ENCODE data around the gene TRAK2. TPM values are rescaled to one million over a fixed set of nuclear protein-coding genes. Genes with fewer than 3 reads are reported as not detected.
A peak's percentile ranks its signal among the peaks of the same experiment; 100 is the strongest.

The TRAK2 gene
- total RNA-seq, 1 experiment from 2014 or later = 30.1 TPM

GRCh38 chr2:201353116-201353515 lies 98.1 kb downstream of the TRAK2 start:
- Histone ChIP-seq H3K4me3 (ENCODE audit: low read depth, low read length, poor library complexity, severe bottlenecking) (no peak overlapping the region), H3K27ac (ENCODE audit: low read depth, low read length, poor library complexity, severe bottlenecking) (no peak overlapping the region), H3K4me1 (ENCODE audit: insufficient read depth, low read length, poor library complexity, severe bottlenecking) (no peaks in the 10 kb centered on the region), H3K9me3 (ENCODE audit: low read depth, low read length, poor library complexity, severe bottlenecking) (no peaks in the 10 kb centered on the region), H3K36me3 (ENCODE audit: insufficient read depth, low read length, poor library complexity, severe bottlenecking) (no peaks in the 10 kb centered on the region), H3K27me3 (replicated peaks; ENCODE audit: insufficient read depth, low read depth, low read length, poor library complexity) (no peaks in the 10 kb centered on the region)
- TF ChIP-seq CTCF (conservative IDR thresholded peaks at IDR 0.05; ENCODE audit: low read depth, low read length) = no peak
- no peak for TF ChIP-seq EZH2 (IDR thresholded peaks at IDR 0.05; ENCODE audit: borderline replicate concordance, low read depth, low read length, poor library complexity, severe bottlenecking)
- DNase-seq (ENCODE audit: low spot score) = no peak
- ChIA-PET CTCF (no interaction called here), POLR2A (ENCODE audit: low non-redundant PET) (no interaction called here)
- intact Hi-C loops (cut with micrococcal nuclease; ENCODE audit: unreplicated experiment) = no loop called here
- BruUV-seq (replicated peaks) = no TSS peak

DNA sequence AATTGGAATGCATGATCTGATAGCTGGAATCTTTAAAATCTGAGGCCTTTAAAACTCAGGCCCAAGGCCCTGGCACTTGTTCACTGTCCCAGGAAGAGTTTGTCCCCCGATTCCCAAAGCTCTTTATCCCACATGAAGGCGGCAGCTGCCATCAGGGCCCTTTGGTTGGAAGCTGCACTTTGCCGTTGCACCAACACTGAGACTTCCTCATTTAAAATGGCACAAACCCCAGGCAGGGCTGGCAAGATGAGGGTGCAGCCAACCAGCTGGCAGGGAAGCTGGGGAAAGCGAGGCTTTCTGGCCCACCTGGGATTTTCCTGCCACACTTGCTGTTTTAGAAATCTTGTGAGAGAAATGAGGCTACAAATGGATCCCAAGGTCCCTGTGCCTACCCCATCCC lies 100.4 kb downstream of the TRAK2 start:
- DNase-seq (ENCODE audit: low spot score) = no peak
- ChIA-PET CTCF (no interaction called here), POLR2A (ENCODE audit: low non-redundant PET) (no interaction called here)
- Histone ChIP-seq H3K9me3 (ENCODE audit: low read depth, low read length, poor library complexity, severe bottlenecking) (no peaks in the 10 kb centered on the region), H3K27ac (ENCODE audit: low read depth, low read length, poor library complexity, severe bottlenecking) (no peak overlapping the region), H3K36me3 (ENCODE audit: insufficient read depth, low read length, poor library complexity, severe bottlenecking) (no peaks in the 10 kb centered on the region), H3K27me3 (replicated peaks; ENCODE audit: insufficient read depth, low read depth, low read length, poor library complexity) (no peaks in the 10 kb centered on the region), H3K4me3 (ENCODE audit: low read depth, low read length, poor library complexity, severe bottlenecking) (no peak overlapping the region), H3K4me1 (ENCODE audit: insufficient read depth, low read length, poor library complexity, severe bottlenecking) (no peaks in the 10 kb centered on the region)
- no TSS peak for BruUV-seq (replicated peaks)
- no peak for TF ChIP-seq EZH2 (IDR thresholded peaks at IDR 0.05; ENCODE audit: borderline replicate concordance, low read depth, low read length, poor library complexity, severe bottlenecking)
- TF ChIP-seq CTCF (conservative IDR thresholded peaks at IDR 0.05; ENCODE audit: low read depth, low read length) = no peak
- intact Hi-C loops (cut with micrococcal nuclease; ENCODE audit: unreplicated experiment) = no loop called here

GRCh38 chr2:201349601-201350000 lies 101.7 kb downstream of the TRAK2 start:
- no peak for TF ChIP-seq CTCF (conservative IDR thresholded peaks at IDR 0.05; ENCODE audit: low read depth, low read length)
- TF ChIP-seq EZH2 (IDR thresholded peaks at IDR 0.05; ENCODE audit: borderline replicate concordance, low read depth, low read length, poor library complexity, severe bottlenecking) = no peak
- CTCF ChIA-PET = no interaction called here
- Histone ChIP-seq H3K4me3 (ENCODE audit: low read depth, low read length, poor library complexity, severe bottlenecking) (no peak overlapping the region), H3K27ac (ENCODE audit: low read depth, low read length, poor library complexity, severe bottlenecking) (no peak overlapping the region), H3K36me3 (ENCODE audit: insufficient read depth, low read length, poor library complexity, severe bottlenecking) (no peaks in the 10 kb centered on the region), H3K9me3 (ENCODE audit: low read depth, low read length, poor library complexity, severe bottlenecking) (no peaks in the 10 kb centered on the region), H3K4me1 (ENCODE audit: insufficient read depth, low read length, poor library complexity, severe bottlenecking) (no peaks in the 10 kb centered on the region), H3K27me3 (replicated peaks; ENCODE audit: insufficient read depth, low read depth, low read length, poor library complexity) (no peaks in the 10 kb centered on the region)
- no TSS peak for BruUV-seq (replicated peaks)
- POLR2A ChIA-PET (ENCODE audit: low non-redundant PET) = no interaction called here
- DNase-seq (ENCODE audit: low spot score) = peak; percentile 52
- intact Hi-C loops (cut with micrococcal nuclease; ENCODE audit: unreplicated experiment) = no loop called here
